Lower leg skin (tissue), 3 donors: ENCODE measurements around the gene ITGB3.

Experiments
- POLR2A ChIP-seq, 2 donors: fragments of 450-650 bp; IDR thresholded peaks; one replicate each; pipeline ENCODE4 v1.6.1; 2016 to 2017; ENCODE audit warnings: antibody characterized with exemption in 2 of 2, mild to moderate bottlenecking in 1 of 2, moderate library complexity in 1 of 2
- TF ChIP-seq, protein P1 (sequence below), 3 donors: fragments of 450-650 bp; IDR thresholded peaks; one replicate each; pipeline ENCODE4 v1.5.1; 2016; ENCODE audit warnings: antibody characterized with exemption in 3 of 3, mild to moderate bottlenecking in 3 of 3, moderate library complexity in 2 of 3

DNA sequence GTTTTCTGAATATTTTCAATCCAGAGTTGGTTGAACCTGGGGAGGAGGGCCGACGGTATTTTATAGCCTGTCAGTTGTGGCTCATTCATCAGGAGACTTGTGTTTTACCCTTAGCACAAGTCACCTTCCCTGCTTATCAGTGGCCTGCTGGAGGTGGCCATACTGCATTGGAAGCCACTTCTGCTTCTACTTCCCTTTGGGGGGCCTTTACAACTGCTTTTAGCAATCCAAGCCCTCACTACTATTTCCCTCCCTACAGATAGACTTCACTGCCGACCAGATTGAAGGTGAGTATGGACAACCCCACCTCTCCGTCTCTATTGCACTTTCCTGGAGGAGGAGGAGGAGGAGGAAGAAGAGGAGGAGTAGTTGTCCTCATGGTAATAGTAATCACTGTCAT, 40.1 kb upstream of the ITGB3 start:
- TF ChIP-seq, protein P1, sequence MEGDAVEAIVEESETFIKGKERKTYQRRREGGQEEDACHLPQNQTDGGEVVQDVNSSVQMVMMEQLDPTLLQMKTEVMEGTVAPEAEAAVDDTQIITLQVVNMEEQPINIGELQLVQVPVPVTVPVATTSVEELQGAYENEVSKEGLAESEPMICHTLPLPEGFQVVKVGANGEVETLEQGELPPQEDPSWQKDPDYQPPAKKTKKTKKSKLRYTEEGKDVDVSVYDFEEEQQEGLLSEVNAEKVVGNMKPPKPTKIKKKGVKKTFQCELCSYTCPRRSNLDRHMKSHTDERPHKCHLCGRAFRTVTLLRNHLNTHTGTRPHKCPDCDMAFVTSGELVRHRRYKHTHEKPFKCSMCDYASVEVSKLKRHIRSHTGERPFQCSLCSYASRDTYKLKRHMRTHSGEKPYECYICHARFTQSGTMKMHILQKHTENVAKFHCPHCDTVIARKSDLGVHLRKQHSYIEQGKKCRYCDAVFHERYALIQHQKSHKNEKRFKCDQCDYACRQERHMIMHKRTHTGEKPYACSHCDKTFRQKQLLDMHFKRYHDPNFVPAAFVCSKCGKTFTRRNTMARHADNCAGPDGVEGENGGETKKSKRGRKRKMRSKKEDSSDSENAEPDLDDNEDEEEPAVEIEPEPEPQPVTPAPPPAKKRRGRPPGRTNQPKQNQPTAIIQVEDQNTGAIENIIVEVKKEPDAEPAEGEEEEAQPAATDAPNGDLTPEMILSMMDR (IDR thresholded peaks at IDR 0.05), result no peak
- no peak for TF ChIP-seq POLR2A (IDR thresholded peaks at IDR 0.05)
